Measurements from ENCODE around the gene CCDC181.
A peak's percentile ranks its signal among the peaks of the same experiment; 100 is the strongest.

CCDC181 gene

DNA sequence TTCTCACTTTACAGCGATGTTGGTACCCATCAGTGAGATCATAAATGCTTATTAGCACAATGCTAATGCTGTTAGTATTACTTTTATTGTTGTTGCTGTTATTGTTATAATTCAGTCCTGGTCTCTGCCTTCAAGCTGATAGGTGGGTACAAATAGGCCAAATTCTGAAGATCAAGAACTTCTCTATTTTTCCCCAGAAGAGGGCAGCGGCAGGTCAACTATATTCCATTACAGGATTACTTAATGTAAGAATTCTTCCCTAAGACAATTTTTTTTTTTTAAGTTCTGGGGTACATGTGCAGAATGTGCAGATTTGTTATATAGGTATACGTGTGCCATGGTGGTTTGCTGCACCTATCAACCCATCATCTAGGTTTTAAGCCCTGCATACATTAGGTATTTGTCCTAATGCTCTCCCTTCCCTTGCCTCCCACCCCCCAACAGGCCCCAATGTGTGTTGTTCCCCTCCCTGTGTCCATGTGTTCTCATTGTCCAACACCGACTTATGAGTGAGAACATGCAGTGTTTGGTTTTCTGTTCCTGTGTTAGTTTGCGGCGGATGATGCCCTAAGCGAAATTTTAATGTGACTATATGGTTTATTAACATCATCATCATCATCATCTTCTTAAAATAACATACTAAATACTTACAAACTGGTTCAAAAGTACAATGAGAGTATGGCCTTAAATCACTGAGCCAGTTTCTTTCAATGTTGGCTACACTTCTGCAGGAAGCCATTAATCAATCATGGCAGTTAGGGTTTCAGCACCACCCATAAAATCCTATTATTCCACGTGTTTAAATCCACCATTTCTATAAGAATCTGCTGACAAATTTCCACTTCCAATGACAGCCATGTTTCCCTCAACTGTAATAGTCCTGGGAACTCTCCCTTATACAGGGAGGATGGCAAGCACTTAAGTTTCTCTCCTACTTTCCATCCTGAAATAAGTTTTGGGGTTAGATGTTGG lies 39.3 kb upstream of the CCDC181 start:
- TF ChIP-seq, protein P1, sequence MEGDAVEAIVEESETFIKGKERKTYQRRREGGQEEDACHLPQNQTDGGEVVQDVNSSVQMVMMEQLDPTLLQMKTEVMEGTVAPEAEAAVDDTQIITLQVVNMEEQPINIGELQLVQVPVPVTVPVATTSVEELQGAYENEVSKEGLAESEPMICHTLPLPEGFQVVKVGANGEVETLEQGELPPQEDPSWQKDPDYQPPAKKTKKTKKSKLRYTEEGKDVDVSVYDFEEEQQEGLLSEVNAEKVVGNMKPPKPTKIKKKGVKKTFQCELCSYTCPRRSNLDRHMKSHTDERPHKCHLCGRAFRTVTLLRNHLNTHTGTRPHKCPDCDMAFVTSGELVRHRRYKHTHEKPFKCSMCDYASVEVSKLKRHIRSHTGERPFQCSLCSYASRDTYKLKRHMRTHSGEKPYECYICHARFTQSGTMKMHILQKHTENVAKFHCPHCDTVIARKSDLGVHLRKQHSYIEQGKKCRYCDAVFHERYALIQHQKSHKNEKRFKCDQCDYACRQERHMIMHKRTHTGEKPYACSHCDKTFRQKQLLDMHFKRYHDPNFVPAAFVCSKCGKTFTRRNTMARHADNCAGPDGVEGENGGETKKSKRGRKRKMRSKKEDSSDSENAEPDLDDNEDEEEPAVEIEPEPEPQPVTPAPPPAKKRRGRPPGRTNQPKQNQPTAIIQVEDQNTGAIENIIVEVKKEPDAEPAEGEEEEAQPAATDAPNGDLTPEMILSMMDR (IDR thresholded peaks at IDR 0.05; ENCODE audit: low read depth, low read length), result peak; percentile 38
- DNase-seq (ENCODE audit: extremely low read depth, low read depth), result no peak

DNA sequence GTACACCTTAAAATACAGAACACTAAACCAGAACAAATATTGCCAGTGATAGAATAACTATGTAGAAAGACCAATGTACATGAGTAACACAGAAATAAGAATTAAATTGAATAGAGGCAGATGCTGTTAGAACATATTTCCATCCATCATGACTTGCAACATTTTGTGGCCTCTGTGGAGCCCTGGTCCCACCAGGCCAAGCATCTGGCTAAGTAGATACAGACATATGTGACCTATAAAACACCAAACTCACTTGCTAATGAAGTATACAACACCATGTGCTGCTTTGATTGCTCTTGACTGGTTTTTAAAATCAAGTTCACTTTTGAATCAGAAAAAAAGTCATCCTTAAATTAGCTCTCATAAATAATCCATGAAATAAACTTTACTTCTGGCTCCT lies 38.0 kb upstream of the CCDC181 start:
- DNase-seq (ENCODE audit: extremely low read depth, low read depth), result no peak

DNA sequence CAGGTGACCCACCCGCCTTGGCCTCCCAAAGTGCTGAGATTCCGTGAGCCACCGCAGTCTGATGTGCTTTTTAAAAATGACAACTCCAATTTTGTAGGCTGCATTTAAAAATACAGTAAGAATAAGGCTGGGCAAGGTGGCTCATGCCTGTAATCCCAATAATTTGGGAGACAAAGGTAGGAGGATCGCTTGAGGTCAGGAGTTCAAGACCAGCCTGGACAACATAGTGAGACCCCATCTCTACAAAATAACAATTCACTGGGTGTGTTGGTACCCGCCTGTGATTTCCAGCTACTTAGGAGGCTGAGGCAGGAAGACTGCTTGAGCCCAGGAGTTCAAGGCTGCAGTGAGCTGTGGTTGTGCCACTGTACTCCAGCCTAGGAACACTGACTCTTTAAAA lies 35.1 kb upstream of the CCDC181 start:
- DNase-seq (ENCODE audit: extremely low read depth, low read depth), result no peak
- TF ChIP-seq, protein P1 (IDR thresholded peaks at IDR 0.05; ENCODE audit: low read depth, low read length), result no peak

More for the DNA sequence above, 38.0 kb upstream of the CCDC181 start:
- TF ChIP-seq, protein P1 (IDR thresholded peaks at IDR 0.05; ENCODE audit: low read depth, low read length), result no peak

DNA sequence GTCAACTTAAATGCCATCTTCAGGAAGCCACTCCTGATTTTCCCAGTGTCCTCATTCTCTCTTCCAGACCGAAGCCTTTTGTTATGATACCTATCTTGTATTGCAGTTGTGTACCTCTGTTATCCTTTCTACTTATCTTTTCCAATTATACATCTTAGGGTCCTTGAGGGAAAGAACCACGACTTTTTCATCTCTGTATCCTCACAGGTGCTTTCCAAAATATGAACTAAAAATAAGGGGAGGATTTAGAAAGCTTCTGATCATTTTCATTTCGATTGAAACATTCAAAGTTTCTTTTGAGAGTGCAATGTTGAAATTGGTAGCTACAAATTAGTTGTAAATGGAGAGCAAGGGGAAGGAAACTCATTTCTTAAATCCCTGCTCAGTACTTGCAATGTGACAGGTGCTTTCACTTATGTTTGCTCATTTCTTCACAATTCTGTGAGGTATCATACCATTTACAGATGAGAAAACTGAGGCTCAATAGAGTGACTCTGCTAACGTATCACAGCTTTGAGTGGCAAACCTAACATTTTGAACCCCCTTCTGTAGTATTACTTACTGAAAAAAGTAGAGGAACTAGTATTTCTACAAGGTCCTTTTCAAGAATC lies 34.2 kb upstream of the CCDC181 start:
- no peak for DNase-seq (ENCODE audit: extremely low read depth, low read depth)

DNA sequence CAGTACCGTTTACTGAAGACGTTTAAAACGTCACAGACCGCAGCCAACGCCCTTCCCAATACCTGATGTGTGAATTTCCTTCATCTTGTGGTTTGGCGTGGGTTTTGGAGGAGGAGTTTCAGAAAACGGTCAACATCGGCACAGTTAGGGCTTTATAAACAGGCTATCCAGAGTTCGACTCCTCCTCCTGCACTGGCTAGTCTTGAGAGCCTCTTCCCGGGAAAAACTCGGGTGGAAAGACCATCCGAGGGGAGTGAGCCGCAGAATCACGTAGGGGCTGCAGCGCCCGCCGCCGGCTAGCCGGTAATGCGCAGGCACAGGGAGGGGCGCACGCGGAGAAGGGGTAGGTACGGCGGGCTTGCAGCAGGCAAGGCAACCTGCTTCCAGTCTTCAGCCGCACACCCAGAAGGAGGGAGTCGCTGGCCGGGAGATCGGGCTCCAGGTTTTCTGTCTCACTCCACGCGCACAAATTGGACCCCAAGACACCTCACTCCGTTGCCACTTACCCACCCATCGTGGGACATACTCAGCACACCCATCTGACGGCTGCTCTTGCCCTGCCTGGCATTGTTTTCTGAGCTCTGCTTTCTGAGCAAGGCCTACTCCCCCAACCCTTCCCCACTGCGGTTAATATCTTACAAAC lies 33.0 kb upstream of the CCDC181 start:
- TF ChIP-seq, protein P1 (IDR thresholded peaks at IDR 0.05; ENCODE audit: low read depth, low read length), result no peak
- DNase-seq (ENCODE audit: extremely low read depth, low read depth), result no peak

More for the DNA sequence above, 34.2 kb upstream of the CCDC181 start:
- TF ChIP-seq, protein P1 (IDR thresholded peaks at IDR 0.05; ENCODE audit: low read depth, low read length), result no peak

DNA sequence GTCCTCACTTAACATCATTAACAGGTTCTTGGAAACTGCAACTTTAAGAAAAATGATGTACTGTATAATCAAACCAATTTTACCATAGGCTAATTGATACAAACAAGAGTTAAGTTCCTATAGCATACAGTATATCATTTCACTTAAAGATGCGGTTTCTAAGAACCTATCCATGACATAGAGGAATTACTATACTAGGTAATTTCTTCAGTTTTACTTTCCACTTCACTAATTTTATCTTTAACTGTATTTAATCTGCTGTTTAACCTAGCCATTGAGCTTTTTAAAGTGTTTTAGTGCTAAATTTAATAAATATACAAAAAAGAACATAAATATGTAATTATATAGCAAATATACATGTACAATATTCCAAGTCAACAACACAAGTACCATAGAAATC lies 30.2 kb upstream of the CCDC181 start:
- no peak for DNase-seq (ENCODE audit: extremely low read depth, low read depth)
- TF ChIP-seq, protein P1 (IDR thresholded peaks at IDR 0.05; ENCODE audit: low read depth, low read length), result no peak

All from AG09319 (cell line).